ENCODE data around the gene DLGAP3. TPM values are rescaled to one million over a fixed set of nuclear protein-coding genes. Genes with fewer than 3 reads are reported as not detected.
"Not testable (repeated sequence)": the region's sequence is repeated elsewhere in the genome, so short reads cannot be mapped to it uniquely, and the experiment has no call there.

The DLGAP3 gene
- total RNA-seq, 1 donor: 0.21 TPM

DNA sequence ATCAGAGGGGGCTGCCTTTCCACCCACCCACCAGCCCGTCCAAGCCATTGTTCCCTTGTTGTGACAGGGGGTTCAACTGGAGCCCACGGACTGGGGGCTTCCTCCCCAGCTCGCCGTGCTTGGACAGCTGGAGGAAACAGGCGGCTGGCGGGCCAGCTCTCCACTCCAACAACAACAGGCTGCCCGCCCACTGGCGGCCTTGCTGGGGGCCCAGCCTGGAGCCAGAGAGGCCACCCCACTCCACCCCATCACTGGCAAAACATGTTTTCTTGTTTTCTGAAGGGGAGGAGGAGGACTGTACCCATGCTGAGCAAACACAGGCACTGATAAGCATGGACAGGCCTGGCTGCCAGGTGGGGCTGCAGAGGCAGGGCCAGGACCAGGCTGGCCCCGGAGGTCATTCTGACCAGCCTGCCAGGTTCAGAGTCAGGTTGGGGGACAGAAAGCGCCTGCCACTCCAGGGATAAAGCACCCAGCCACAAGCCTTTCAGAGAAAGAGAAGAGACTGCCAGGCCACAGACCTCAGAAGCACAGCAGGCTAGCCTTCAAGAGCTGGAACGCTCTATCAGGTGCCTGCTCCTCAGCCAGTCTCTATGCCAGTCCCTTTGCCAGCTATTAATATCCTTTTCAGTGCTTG lies 103.9 kb downstream of the DLGAP3 start:
- Histone ChIP-seq H3K27me3 (ENCODE audit: insufficient read depth, low read length) (no peaks in the 10 kb centered on the region), H3K4me1 (ENCODE audit: insufficient read depth, low read length) (no peaks in the 10 kb centered on the region), H3K4me3 (ENCODE audit: low read length) (no peak overlapping the region), H3K9me3 (ENCODE audit: low read depth, low read length) (no peaks in the 10 kb centered on the region)

DNA sequence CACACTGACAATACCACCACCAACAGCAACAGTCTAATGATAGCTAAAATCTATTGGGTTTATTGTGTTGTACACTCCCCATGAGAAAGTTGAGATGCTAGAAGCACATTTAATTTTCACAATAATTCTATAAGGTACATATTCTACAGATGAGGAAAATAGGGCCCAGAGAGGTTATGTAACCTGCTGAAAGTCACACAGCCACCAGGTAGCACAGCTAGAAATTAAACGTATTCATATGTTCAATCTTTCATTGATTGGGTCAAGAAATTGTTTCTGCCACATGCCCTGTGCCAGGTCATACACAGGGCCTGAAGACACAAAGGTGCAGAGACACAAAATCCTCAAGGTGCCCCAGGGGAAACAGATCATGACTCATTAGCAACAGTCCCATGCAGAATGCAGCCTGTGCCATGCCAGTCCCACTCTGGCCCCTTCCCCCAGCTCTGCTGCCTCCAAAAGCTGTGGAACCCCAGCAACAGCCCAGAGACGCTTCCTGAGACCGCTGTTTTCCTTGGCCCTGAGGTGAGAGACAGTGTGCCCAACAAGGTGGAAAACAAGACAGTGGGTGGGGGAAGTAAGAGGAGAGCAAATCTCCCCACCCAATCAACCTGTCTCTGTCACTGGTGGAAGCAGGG lies 104.5 kb downstream of the DLGAP3 start:
- H3K4me1 ChIP-seq (ENCODE audit: insufficient read depth, low read length): no peaks in the 10 kb centered on the region
- no peaks in the 10 kb centered on the region for H3K9me3 ChIP-seq (ENCODE audit: low read depth, low read length)

GRCh38 chr1:34822202-34822601 lies 107.2 kb downstream of the DLGAP3 start:
- no peak overlapping the region for H3K4me3 ChIP-seq (ENCODE audit: low read length)
- H3K4me1 ChIP-seq (ENCODE audit: insufficient read depth, low read length): no peaks in the 10 kb centered on the region
- no peaks in the 10 kb centered on the region for H3K27me3 ChIP-seq (ENCODE audit: insufficient read depth, low read length)
- H3K9me3 ChIP-seq (ENCODE audit: low read depth, low read length): no peaks in the 10 kb centered on the region

More for the DNA sequence above, 104.5 kb downstream of the DLGAP3 start:
- Histone ChIP-seq H3K27me3 (ENCODE audit: insufficient read depth, low read length) (no peaks in the 10 kb centered on the region), H3K4me3 (ENCODE audit: low read length) (no peak overlapping the region)

- not testable (repeated sequence) for H3K9me3 ChIP-seq (ENCODE audit: low read depth, low read length); H3K4me1 ChIP-seq (ENCODE audit: insufficient read depth, low read length); H3K4me3 ChIP-seq (ENCODE audit: low read length); H3K27me3 ChIP-seq (ENCODE audit: insufficient read depth, low read length)
These were observed 110.6 kb downstream of the DLGAP3 start for GRCh38 chr1:34818862-34819261.

DNA sequence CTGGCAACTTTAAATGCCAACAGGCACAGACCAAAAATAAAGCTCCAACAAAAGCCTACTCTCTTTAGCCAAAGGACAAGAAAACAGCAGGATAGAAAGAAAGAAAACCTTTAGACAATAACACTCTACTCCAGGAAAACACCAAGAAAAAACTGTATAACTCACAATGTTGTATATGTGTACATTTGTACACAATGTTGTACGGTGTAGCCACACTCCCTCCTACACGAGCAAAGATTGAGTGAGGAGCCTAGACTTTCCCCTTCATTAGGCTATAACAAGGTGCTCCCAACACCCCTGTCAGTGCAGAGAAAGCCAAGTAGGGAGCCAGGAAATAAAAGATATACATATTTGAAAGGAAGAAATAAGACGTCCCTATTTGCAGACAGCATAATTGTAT lies 112.7 kb downstream of the DLGAP3 start:
- H3K27me3 ChIP-seq (ENCODE audit: insufficient read depth, low read length): no peaks in the 10 kb centered on the region
- no peaks in the 10 kb centered on the region for H3K4me1 ChIP-seq (ENCODE audit: insufficient read depth, low read length)
- H3K4me3 ChIP-seq (ENCODE audit: low read length): no peak overlapping the region
- H3K9me3 ChIP-seq (ENCODE audit: low read depth, low read length): no peaks in the 10 kb centered on the region

DNA sequence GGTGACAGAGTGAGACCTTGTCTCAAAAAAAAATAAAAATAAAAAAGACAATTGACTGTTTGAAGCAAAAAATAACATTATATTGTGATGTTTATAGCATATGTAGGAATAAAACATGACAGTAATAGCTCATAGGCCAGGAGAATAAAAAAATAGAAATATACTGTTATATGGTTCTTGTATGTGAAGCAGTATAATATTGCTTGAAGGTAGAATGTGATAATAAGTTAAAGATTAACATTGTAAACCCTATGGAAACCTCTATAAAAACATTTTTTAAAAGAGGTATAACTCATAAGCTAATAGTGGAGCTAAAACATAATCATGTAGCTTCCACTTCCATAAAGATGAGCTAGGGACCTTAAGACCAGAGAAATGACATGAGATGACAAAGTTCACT lies 113.1 kb downstream of the DLGAP3 start:
- Histone ChIP-seq H3K9me3 (ENCODE audit: low read depth, low read length) (no peaks in the 10 kb centered on the region), H3K4me1 (ENCODE audit: insufficient read depth, low read length) (no peaks in the 10 kb centered on the region), H3K4me3 (ENCODE audit: low read length) (no peak overlapping the region), H3K27me3 (ENCODE audit: insufficient read depth, low read length) (no peaks in the 10 kb centered on the region)

Other genes starting within 250 kb of the DLGAP3 start
- not detected for gene GJB5, start 174.6 kb downstream of the DLGAP3 start, total RNA-seq
- not detected for gene GJB4, start 169.9 kb downstream of the DLGAP3 start, total RNA-seq
- not detected for gene GJB3, start 148.4 kb downstream of the DLGAP3 start, total RNA-seq
- gene GJA4, start 136.7 kb downstream of the DLGAP3 start, total RNA-seq: 0.10 TPM
- 22.1 TPM for gene SMIM12, start 69.9 kb downstream of the DLGAP3 start, total RNA-seq
- 4.3 TPM for gene TMEM35B, start 55.7 kb upstream of the DLGAP3 start, total RNA-seq
- 21.7 TPM for gene ZMYM6, start 102.3 kb upstream of the DLGAP3 start, total RNA-seq
- 17.3 TPM for gene ZMYM1, start 149.7 kb upstream of the DLGAP3 start, total RNA-seq